Transverse colon (tissue), 3 donors: ENCODE measurements around the gene EPS8.

Source experiments
- CTCF ChIP-seq, 5 experiments: fragments of 200-600 bp in 3 of 5; fragments of 450-650 bp in 2 of 5; sonication (generic) in 3 of 5; IDR thresholded peaks; 1 replicate in 2 of 5; 2 replicates in 3 of 5; pipeline ENCODE4 v1.5.1; 2016 to 2017; ENCODE audit warnings: antibody characterized with exemption in 5 of 5, inconsistent platforms in 3 of 5, mild to moderate bottlenecking in 2 of 5, moderate library complexity in 1 of 5
- EP300 ChIP-seq: sonication (generic); formaldehyde crosslinking; IDR thresholded peaks from one replicate; pipeline ENCODE4 v1.6.1; 2017; ENCODE audit warnings: antibody characterized with exemption, low read depth
- POLR2A ChIP-seq: fragments of 450-650 bp; IDR thresholded peaks from one replicate; pipeline ENCODE4 v1.6.1; 2016; ENCODE audit warnings: antibody characterized with exemption, mild to moderate bottlenecking, moderate library complexity

GRCh38 chr12:15772405-15773018 lies 16.7 kb downstream of the EPS8 start:
- peak in 4 of 5 experiments; percentile 31 to 40 (median 34) for TF ChIP-seq CTCF (IDR thresholded peaks at IDR 0.05)
- no peak for TF ChIP-seq EP300
- TF ChIP-seq POLR2A, result no peak
